Naive B cell (primary cell): ENCODE measurements around the gene ALPK3. TPM values are rescaled to one million over a fixed set of nuclear protein-coding genes. Genes with fewer than 3 reads are reported as not detected.
A peak's percentile ranks its signal among the peaks of the same experiment; 100 is the strongest.

Experiments
- ATAC-seq, 2 donors: fragments of 150-1000 bp; cut with Tn5 transposase; 2 replicates each; pipeline ENCODE4 v1.10.0; 2021; ENCODE audit warnings: low read depth in 2 of 2, mild to moderate bottlenecking in 2 of 2, moderate library complexity in 2 of 2
- DNase-seq: peaks from one replicate; pipeline ENCODE4 v3.0.0; 2022
- H3K27ac Mint-ChIP-seq, 6 donors: one replicate each; pipeline ENCODE4 v1.8.0; 2020 to 2022; ENCODE audit warnings: mild to moderate bottlenecking in 6 of 6, mixed read lengths in 6 of 6, moderate library complexity in 5 of 6, inconsistent platforms in 2 of 6
- H3K27me3 Mint-ChIP-seq, 3 donors: one replicate each; pipeline ENCODE4 v1.8.0; 2021 to 2022; ENCODE audit warnings: mixed read lengths in 3 of 3, mild to moderate bottlenecking in 1 of 3
- H3K36me3 Mint-ChIP-seq, 2 donors: one replicate each; pipeline ENCODE4 v1.8.0; 2020 to 2022; ENCODE audit warnings: mixed read lengths in 2 of 2, inconsistent platforms in 1 of 2, mild to moderate bottlenecking in 1 of 2
- H3K4me1 Mint-ChIP-seq, 3 donors: one replicate each; pipeline ENCODE4 v1.8.0; 2020 to 2022; ENCODE audit warnings: mixed read lengths in 3 of 3, inconsistent platforms in 1 of 3, mild to moderate bottlenecking in 1 of 3, moderate library complexity in 1 of 3
- H3K4me3 Mint-ChIP-seq, 8 donors: one replicate each; pipeline ENCODE4 v1.8.0; 2020 to 2022; ENCODE audit warnings: mild to moderate bottlenecking in 8 of 8, mixed read lengths in 8 of 8, moderate library complexity in 8 of 8, inconsistent platforms in 2 of 8
- H3K9me3 Mint-ChIP-seq, 7 donors: one replicate each; pipeline ENCODE4 v1.8.0; 2020 to 2022; ENCODE audit warnings: mixed read lengths in 7 of 7, mild to moderate bottlenecking in 5 of 7, inconsistent platforms in 2 of 7, moderate library complexity in 1 of 7
- polyA plus RNA-seq, 6 donors: library from polyadenylated mRNA; unstranded; fragments of 300-500 nt; fragmentation: Illumina TruSeq; gene quantifications; one replicate each; pipeline ENCODE4 v1.2.3, GENCODE V29; 2021; ENCODE audit warnings: low read depth in 6 of 6

ALPK3 gene
- polyA plus RNA-seq, 6 donors from 2014 or later: 0.04 to 0.23 TPM; not detected in 4

DNA sequence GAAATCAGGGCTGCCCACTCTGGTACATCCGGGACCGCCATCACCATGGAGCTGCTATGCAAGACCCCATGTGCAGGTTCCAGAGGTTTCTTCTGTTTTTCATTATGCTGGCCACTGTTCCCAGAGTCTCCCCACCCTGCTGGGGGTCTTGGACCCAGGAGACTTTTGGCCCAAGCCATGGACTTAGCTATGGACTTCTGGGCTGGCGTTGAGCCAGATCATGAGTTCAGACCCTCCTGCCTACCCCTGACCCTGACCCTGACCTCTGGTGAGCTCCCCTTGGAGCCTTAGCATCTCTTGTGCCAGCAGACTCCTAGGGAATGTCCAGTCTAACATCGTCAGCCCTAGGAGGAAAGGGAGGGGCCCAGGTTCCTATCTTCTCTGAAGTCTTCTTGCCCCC, 92.6 kb downstream of the ALPK3 start:
- Mint-ChIP-seq H3K36me3 (no peaks in the 10 kb centered on the region), H3K27me3 (peaks cover 3 to 10% (median 4%) of the 10 kb centered on the region in 3 donors)
- no peak for ATAC-seq

DNA sequence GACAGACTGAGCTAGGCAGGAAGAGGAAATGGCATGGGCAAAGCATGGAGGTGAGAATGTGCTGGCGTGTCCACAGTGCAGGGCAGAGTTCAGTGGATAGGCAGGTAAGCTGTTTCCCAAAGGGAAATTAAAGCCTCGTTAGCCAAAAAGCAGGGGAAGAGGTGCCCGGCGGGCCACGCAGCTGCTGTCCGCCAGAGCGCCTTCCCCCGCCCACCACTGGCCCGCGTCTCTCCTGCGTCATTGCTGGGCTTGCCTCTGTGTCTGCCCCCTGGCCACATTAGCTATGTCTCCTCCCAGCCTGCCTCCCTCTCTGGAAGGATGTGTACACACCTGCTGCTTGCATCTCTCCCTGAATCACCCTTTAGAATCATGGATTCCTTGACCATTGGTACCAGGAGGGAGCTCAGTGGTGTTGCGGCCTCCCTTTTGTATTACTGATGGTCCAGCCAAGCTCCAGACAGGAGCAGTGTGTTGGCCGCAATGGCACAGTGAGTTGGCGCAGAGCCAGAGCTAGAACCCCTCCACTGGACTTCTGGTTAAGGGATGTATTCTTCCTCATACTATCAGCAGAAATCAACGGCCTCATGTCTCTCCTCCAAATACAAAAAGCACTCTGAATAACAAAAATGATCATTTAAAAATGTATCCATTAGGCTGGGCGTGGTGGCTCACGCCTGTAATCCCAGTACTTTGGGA, 93.9 kb downstream of the ALPK3 start:
- H3K27ac Mint-ChIP-seq: no peak overlapping the region
- H3K36me3 Mint-ChIP-seq: no peaks in the 10 kb centered on the region
- no peak overlapping the region for H3K4me3 Mint-ChIP-seq
- peaks cover 0 to 3% (median 0%) of the 10 kb centered on the region in 7 donors for H3K9me3 Mint-ChIP-seq
- peaks cover 2 to 6% (median 5%) of the 10 kb centered on the region in 3 donors for H3K4me1 Mint-ChIP-seq
- peaks cover 8 to 20% (median 15%) of the 10 kb centered on the region in 3 donors for H3K27me3 Mint-ChIP-seq
- DNase-seq (no peak), ATAC-seq (no peak)

More for the DNA sequence above, 92.6 kb downstream of the ALPK3 start:
- Mint-ChIP-seq H3K4me1 (peaks cover 0 to 2% (median 1%) of the 10 kb centered on the region in 3 donors), H3K9me3 (no peaks in the 10 kb centered on the region), H3K27ac (no peak overlapping the region), H3K4me3 (no peak overlapping the region)
- DNase-seq: no peak

DNA sequence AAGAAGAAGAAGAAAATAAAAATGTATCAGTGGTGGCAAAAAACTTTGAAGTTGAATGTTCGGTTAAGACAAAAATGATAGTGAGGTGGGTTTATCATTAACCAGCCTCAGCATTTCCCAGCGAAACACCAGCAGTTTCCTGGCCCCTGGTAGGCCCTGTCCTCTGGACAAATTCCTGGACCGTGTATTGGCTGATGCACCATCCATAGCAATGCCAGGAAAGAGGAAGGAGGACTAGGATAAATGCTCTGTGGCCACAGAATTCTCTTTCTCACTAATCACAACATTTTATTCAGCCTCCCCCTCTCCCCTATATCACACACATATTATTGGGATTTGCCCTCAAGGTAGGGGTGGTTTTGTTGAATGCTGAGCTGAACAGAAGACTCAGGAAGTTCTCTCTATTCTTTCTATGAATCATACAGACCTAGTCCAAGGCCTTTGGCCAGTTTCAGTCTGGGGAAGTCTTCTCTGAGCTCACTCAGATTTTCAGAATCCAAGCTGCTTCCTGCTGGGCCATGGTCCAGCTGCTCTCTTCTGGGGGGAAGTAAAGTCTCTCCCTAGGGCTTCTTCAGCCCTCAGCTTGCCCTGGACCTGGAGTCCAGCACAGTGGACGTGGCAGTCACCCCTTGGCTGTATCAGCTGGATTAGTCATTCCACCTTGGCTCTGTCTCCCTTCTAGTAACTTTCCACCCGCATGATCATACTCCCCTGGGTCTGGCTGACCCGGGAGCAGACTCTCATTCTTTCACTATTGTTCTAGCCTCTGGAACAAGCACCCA, 94.9 kb downstream of the ALPK3 start:
- Mint-ChIP-seq H3K27ac (peak overlapping the region in 2 of 6 donors; percentile 52 to 58), H3K36me3 (no peaks in the 10 kb centered on the region), H3K4me1 (peaks cover 2 to 6% (median 5%) of the 10 kb centered on the region in 3 donors), H3K4me3 (no peak overlapping the region), H3K9me3 (peaks cover 0 to 3% (median 0%) of the 10 kb centered on the region in 7 donors), H3K27me3 (peaks cover 8 to 20% (median 15%) of the 10 kb centered on the region in 3 donors)
- ATAC-seq (no peak), DNase-seq (no peak)

DNA sequence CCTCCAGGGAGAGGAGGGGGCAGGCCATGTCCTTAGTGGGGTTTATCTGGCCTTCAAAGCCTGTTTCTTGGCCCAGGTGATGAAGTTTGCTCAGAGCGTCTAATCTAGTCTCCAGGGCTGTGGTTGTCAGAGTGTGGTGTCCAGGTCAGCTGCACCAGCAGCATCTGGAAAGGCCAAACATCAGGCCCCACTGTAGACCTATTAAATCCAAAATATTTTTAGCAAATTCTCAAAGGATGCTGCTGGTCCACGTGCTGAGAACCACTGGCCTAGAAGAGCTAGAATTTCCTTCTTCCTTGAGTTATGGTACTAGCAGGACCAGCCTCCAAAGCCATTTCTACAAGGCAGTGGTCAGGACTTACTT, 96.2 kb downstream of the ALPK3 start:
- Mint-ChIP-seq H3K9me3 (peaks cover 0 to 3% (median 0%) of the 10 kb centered on the region in 7 donors), H3K4me3 (no peak overlapping the region), H3K4me1 (peaks cover 2 to 6% (median 5%) of the 10 kb centered on the region in 3 donors), H3K36me3 (no peaks in the 10 kb centered on the region), H3K27me3 (peaks cover 8 to 20% (median 15%) of the 10 kb centered on the region in 3 donors), H3K27ac (no peak overlapping the region)
- ATAC-seq: no peak
- DNase-seq: no peak

DNA sequence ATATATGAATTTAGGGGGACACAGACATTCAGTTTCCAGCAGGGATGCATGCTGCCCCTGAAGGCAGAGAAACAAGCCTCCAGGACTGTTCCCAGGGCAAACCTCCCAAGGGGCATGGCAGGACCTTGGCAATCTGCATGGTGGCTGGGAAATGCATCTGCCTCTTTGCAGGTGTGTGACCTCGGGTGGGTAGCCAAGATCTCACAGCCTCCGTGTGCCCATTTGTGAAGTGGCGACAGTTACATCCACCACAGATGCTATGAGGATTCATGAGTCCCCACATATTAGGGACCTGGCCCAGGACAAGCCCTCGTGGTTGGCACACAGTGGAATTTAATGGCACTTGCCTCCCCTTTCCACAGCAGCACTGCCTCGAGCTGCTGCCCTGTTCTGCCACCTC, 97.2 kb downstream of the ALPK3 start:
- Mint-ChIP-seq H3K4me1 (peaks cover 2 to 6% (median 5%) of the 10 kb centered on the region in 3 donors), H3K36me3 (no peaks in the 10 kb centered on the region), H3K27me3 (peaks cover 8 to 20% (median 15%) of the 10 kb centered on the region in 3 donors), H3K9me3 (peaks cover 0 to 3% (median 0%) of the 10 kb centered on the region in 7 donors), H3K27ac (peak overlapping the region in 1 of 6 donors; percentile 42), H3K4me3 (no peak overlapping the region)
- DNase-seq (no peak), ATAC-seq (no peak)

- Mint-ChIP-seq H3K4me1 (peaks cover 2 to 6% (median 5%) of the 10 kb centered on the region in 3 donors), H3K4me3 (no peak overlapping the region), H3K27ac (peak overlapping the region in 4 of 6 donors; percentile 25 to 82 (median 49)), H3K27me3 (peaks cover 8 to 20% (median 15%) of the 10 kb centered on the region in 3 donors), H3K36me3 (no peaks in the 10 kb centered on the region), H3K9me3 (peaks cover 0 to 3% (median 0%) of the 10 kb centered on the region in 7 donors)
- DNase-seq (no peak), ATAC-seq (peak; percentile 69 to 80)
These were observed 97.9 kb downstream of the ALPK3 start for GRCh38 chr15:84914909-84915605.

- Mint-ChIP-seq H3K4me1 (peaks cover 2 to 6% (median 5%) of the 10 kb centered on the region in 3 donors), H3K36me3 (no peaks in the 10 kb centered on the region), H3K4me3 (no peak overlapping the region), H3K27me3 (peaks cover 8 to 15% (median 15%) of the 10 kb centered on the region in 3 donors), H3K27ac (peak overlapping the region in 1 of 6 donors; percentile 82), H3K9me3 (peaks cover 0 to 3% (median 0%) of the 10 kb centered on the region in 7 donors)
- DNase-seq: no peak
- ATAC-seq: no peak
These were observed 98.4 kb downstream of the ALPK3 start for GRCh38 chr15:84915606-84915958.

DNA sequence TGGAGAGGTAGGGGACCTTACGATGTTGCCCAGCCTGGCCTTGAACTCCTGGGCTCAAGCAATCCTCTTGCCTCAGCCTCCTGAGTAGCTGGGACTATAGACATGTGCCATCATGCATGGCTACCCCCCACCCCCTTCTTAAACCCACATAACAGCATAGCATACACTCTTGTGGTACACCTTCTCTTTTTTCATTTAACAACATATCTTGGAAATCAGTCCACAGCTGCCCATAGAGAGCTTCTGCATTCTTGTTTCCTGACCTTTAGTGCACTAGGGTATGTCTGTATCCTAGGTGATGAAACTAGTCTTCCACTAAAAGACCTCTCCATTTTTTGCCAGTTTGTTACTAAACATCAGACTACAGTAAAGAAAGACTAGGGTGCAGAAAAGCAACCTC, 100.3 kb downstream of the ALPK3 start:
- peaks cover 8 to 20% (median 12%) of the 10 kb centered on the region in 3 donors for H3K27me3 Mint-ChIP-seq
- H3K27ac Mint-ChIP-seq: no peak overlapping the region
- H3K4me1 Mint-ChIP-seq: peaks cover 0 to 6% (median 5%) of the 10 kb centered on the region in 3 donors
- no peak overlapping the region for H3K4me3 Mint-ChIP-seq
- peaks cover 0 to 3% (median 0%) of the 10 kb centered on the region in 7 donors for H3K9me3 Mint-ChIP-seq
- no peaks in the 10 kb centered on the region for H3K36me3 Mint-ChIP-seq
- ATAC-seq (no peak), DNase-seq (no peak)

DNA sequence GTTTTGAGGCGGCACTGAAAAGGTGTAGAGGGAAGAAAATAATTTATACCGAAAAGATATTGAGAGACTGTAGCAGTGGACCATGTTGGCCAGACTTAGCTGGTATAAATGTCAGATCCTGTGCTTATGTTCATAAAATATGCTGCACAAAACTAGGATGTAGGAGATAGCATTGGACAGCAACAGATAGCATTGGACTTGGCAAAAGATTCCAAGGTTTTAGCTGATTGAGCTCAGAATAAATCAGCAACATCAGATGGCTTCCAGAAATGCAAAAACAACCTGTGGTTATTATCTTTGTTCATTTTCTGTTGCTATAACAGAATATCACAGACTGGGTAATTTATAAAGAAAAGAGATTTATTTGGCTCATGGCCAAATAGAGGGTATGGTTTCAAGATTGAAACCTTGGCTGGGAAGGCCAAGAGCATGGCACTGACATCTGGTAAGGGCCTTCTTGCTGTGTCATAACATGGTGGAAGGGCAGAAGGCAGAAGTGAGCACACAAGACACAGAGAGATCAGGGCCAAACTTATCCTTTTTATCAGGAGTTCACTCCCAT, 102.0 kb downstream of the ALPK3 start:
- ATAC-seq (no peak), DNase-seq (no peak)
- peaks cover 0 to 3% (median 0%) of the 10 kb centered on the region in 7 donors for H3K9me3 Mint-ChIP-seq
- no peaks in the 10 kb centered on the region for H3K36me3 Mint-ChIP-seq
- peaks cover 5 to 24% (median 12%) of the 10 kb centered on the region in 3 donors for H3K27me3 Mint-ChIP-seq
- no peak overlapping the region for H3K27ac Mint-ChIP-seq
- peaks cover 0 to 6% (median 5%) of the 10 kb centered on the region in 3 donors for H3K4me1 Mint-ChIP-seq
- H3K4me3 Mint-ChIP-seq: no peak overlapping the region

DNA sequence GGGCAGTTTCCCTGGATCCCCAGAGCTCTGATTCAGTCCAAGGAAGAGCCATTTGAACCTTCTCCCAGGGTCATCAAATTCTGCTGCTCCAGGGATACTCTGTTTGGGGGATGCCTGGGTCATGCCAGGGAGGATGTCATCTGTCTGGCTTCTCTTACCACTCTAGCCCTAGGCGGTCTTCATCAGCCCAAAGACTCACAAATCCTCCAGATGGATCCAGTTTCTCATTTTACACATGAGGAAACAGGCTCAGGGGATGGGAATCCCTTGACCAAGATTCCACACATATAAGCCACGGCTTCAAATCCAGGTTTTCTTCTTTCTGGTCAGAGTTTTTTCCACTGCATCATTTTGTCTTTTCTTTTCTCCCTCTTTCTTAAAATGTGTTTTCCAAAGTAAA, 104.0 kb downstream of the ALPK3 start:
- H3K9me3 Mint-ChIP-seq: no peaks in the 10 kb centered on the region
- DNase-seq (no peak), ATAC-seq (no peak)
- peaks cover 0 to 8% (median 0%) of the 10 kb centered on the region in 3 donors for H3K27me3 Mint-ChIP-seq
- H3K27ac Mint-ChIP-seq: peak overlapping the region in 3 of 6 donors; percentile 67 to 88 (median 69)
- no peaks in the 10 kb centered on the region for H3K36me3 Mint-ChIP-seq
- H3K4me1 Mint-ChIP-seq: no peaks in the 10 kb centered on the region
- H3K4me3 Mint-ChIP-seq: no peak overlapping the region

DNA sequence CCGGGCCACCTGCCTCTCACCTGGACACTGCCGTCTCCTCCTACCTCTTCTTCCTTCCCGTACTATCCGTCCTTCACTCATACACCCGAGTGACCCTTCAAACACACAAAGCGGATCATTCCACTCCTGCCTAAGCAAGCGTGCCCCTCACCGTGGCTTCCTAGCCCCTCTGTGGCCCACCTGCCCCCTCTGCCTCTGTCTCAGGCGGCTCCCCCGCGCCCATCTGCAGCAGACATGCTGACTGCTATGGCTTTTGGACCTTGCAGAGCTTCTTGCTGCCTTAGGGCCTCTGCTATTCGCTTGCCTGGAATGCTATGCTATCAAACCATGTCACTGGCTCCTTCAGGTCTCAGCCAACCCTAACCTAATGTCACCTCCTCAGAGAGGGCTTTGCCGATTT, 105.4 kb downstream of the ALPK3 start:
- H3K4me1 Mint-ChIP-seq: no peaks in the 10 kb centered on the region
- DNase-seq (no peak), ATAC-seq (no peak)
- peak overlapping the region in 1 of 6 donors; percentile 12 for H3K27ac Mint-ChIP-seq
- H3K9me3 Mint-ChIP-seq: no peaks in the 10 kb centered on the region
- no peak overlapping the region for H3K4me3 Mint-ChIP-seq
- H3K27me3 Mint-ChIP-seq: peaks cover 0 to 8% (median 0%) of the 10 kb centered on the region in 3 donors
- no peaks in the 10 kb centered on the region for H3K36me3 Mint-ChIP-seq
